HG03521 (cell line): Measurements from ENCODE around the gene PJA1.

Source experiments
- ATAC-seq: cut with Tn5 transposase; IDR thresholded peaks from one replicate; pipeline ENCODE4 v1.9.1; 2021; ENCODE audit warnings: mild to moderate bottlenecking, moderate library complexity; ENCODE audit not compliant: unreplicated experiment

Gene PJA1

DNA sequence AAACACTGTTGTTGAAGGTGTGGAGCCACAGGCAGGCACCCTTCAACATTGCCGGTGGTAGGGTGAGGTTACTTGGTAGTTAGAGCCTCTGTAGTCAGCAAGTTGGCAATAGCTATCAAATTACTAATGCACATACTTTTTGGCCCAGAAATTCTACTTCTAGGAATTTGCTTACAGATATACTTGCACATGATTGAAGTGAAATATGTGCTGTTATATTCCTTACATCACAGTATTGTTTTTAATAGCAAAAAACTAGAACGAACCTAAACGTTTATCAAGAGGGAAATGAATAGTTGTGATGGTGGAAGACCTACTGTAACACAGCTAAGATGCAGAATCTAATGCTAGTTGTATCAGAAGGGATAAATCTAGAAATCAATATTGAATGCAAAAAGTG is 7.7 kb upstream of the PJA1 start:
- ATAC-seq = no peak

DNA sequence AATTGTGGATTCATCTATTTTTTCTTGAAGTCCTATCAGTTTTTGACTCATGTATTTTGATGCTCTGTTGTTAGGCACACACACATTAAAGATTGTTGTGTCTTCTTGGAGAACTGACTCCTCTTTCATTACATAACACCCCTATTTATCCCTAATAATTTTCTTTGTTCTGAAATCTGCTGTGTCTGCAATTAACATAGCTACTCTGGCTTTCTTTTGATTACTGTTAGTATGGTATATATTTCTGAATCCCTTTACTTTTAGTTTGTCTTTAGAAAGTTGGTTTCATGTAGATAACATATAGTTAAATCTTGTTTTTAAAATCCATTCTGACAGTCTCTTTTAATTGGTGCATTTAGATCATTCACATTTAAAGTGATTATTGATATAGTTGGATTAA is 5.1 kb upstream of the PJA1 start:
- no peak for ATAC-seq

DNA sequence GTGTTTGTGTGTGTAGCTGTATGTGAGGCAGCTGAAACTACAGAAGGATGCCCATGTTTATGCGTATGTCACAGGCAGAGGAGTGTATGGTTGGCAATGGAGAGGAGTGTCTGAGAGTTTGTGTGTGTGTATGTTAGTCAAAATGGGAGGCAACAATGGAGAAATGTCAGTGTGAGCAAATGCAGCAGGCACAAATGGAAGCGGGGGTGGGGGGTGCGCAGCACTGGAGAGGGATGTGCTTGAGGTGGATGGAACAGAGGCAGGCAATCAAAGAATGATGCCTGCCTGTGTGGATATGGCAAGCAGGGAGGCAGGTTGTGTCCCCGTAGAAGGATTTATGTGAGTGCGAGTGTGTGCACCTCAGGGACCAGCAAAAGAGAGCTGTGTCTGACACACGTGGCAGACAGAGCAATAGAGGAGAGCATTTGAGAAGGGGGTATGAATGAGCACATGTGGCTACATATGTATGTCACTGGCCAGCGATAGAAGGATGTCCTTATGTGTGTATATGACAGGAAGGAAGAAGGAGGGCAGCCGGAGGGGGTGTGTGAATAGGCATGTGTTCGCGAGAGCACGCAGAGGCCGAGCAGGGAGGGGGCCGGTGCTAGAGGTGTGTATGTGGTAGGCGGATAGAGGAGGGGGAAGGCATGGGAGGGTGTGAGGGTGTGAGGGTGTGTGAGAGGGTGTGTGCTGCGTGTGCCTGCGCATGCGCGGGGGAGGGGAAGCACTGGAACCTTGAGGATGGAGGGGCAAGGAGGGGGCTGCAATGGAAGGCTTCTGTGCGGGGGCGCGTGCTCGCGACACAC is 1.1 kb downstream of the PJA1 start:
- peak; percentile 48 for ATAC-seq

DNA sequence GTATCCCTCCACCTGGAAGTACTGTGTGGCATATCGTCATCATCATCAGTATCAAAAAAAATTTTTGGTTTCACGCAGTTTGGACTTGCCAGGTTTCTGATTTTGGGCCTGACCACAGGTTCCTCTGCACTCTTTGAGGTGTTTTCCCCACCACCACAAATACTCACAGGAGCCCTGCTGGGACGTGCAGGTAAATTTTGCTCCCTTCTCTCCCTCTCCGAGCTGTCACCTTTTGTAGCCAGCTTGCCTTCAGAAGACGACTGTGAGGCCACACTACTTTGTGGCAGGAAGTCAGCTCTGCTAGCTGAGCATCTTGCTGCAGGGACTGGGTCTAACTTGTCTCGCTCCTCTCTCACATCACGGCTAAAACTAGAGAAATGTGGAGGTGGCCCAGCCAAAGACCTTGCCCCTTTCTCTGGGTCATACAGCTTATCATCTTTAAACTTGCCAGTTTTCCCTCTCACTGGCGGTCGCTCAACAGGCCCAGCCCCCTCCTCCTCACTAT is 2.8 kb downstream of the PJA1 start:
- no peak for ATAC-seq

DNA sequence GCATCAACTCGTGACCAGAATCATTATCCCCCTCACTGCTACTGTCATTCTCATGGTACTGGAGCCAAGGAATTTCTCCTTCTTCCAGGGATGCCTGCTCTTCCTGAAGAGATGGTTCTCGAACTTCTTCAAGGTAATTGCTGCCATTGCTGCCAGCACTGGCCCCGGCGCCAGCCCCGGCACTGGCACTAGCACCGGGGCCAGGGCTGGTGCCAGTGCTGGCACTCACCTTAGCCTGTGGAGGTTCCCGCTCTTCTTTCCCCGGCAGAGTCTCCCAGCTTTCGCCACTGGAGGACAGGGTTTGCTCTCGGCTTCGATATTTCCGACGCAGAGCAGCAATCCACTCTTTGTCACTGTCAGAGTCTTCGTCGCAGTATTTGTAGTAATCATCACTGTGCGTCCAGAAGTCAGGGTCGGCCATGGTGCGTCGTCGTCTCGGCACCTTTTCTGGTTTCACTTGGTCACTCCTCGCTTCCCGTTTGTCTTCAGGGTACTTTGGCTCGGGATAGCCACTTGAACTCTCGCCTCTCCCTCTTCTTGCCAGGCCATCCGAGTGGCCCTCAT is 3.4 kb downstream of the PJA1 start:
- no peak for ATAC-seq

DNA sequence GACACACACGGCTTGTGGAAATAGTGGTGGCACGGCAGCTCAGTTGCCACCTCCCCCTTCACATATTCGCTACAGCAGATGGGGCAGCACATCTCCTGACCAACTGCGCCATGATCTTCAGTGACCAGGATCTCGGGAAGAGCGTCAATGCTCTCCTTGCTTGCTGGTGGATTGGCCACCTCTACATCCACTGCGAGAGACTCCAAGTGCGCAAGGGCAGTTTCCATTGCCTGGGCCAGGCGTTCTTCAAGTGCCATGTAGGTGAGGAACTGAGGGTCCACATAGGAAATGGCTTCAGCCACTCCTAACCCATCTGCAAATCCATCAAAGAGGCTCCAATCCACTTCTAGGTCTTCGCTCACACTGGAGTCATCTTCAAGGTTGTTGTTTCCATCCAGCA is 3.9 kb downstream of the PJA1 start:
- ATAC-seq = no peak

DNA sequence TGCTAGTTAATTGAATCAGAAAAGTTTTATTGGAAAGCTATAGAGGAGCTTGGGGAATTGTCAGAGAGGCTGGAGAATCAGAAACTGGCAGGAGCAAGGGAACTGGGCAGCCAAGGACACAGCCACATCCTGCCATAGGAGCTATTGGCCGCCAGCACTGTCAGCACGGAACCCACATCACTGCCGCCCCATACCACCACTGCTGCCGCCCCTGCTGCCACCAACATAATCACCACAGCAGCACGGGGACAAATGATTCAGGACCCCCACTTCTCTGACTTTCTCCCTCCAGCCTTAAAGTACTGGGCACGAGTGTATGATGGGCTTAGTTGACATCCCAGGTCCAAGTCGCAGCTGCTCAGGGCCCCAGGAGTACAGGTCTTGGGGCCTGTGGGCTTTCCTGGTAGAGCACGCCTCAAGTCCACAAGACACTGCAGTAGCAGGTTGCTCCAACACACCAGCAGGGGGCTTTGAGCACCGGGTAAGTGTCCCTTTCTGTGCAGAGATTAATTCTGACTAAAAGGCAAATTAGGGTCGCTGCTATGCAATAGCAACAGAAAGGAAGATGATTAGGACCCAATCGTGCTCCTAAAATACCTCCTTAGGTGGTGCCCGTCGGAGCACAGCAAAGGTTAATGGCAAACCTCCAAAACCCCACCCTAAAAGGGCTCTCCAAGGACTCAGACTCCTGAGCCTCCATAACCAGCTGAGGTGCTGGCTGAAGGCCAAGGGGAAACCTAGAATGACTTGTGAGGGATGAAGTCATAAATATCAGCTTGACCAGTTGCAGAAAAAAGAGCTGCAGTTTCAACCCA is 6.9 kb downstream of the PJA1 start:
- peak; percentile 92 for ATAC-seq

DNA sequence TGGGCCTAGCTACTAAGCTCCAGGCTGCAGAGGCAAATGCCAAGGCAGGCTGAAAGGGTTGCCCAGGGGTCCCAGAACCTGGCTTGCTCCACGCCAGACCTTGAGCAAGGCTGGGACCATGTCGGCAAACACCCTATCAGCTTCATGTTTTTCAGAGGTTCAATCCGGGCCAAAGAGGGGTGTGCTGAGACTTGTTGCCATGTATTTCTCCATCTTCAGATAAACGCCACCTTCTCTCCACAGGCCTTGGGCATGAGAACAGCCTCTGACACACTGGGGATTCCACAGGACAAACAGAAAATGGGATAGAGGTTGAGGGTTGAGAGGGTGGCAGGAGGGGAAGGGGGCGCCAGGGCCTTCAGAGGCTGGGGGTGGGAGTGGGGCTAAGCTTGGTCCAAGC is 8.6 kb downstream of the PJA1 start:
- no peak for ATAC-seq

DNA sequence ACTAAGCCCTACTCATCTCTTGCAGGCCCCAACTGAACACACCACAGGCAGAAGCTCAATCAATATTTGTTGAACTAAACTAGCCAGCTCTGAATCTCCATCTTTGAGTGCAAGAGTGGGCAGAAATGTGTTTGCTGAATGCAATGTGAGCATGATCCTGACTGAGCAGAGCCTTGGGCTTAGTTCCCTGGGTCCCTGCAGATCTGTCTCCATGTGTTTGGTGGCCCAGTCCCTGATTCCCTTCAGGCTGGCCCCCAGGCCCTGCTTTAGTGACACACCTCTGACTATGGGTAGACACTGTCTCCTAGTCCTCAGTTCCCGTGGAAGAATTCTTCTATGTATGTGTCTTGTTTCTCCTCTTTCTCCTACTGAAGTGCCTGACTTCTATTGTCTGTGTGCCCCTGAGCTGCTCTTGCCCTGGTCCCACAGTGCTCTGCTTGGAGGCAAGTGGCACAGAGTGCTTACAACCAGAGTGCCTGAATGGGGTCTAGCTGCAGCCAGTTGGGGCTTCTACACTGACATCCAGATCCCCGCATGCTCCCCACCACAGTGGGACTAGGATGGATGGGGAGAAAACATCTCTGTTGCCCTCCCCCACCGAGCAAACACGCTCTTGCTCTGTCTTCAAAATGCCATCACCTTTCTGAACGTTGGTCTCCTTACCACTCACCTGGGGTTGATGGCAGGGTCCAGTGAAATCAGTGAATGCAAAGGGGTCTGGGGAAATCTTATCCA is 9.3 kb downstream of the PJA1 start:
- ATAC-seq = no peak

DNA sequence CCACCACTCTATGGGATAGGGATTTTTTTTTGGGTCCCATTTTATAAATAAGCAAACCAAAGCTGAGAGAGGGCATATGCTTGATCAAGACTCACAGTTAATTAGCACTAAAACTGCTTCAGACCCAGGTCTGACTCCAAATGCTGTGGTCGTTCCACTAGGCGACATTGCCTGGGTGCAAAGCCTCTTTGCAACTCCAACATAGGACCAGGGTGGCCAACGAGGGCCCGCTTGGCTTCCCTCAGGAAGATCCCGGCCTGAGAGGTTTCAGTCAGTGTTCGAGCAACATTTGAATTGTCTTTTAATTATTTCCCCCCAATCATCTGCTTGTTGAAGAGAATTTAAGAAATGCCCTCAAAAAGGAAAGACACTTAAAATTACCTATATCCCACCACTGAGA is 11.2 kb downstream of the PJA1 start:
- ATAC-seq = no peak

DNA sequence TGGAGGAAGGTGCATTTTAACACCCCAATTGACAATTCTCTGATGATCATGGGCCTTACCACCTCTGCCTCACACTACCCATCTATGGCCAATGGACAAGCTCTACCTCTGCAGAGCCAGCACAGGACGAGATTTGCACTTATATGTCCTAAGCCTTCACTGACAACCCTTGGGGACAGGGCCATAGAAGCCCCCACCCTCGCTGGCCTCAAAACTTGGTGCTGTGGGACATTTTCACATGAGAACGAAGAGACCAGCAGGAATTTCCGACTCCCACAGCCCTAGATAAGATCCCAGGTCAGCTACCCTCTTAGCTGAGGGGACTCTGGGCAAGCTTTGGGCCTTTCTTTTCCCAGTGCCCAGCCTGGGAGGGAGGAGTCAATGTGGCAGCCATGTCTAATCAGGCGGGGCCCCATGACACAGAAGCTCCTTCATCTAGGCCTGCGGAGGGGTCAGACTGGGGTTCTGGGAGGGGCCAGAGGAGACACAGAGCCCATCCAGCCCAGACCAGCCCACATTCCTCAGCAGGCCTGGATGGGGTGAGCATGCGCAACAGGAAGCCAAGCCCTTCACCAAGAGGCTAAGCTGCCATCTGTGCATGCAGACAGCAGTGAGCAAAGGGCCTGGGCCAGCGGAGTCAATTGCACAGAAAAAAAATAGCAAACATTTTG is 12.1 kb downstream of the PJA1 start:
- ATAC-seq = no peak

DNA sequence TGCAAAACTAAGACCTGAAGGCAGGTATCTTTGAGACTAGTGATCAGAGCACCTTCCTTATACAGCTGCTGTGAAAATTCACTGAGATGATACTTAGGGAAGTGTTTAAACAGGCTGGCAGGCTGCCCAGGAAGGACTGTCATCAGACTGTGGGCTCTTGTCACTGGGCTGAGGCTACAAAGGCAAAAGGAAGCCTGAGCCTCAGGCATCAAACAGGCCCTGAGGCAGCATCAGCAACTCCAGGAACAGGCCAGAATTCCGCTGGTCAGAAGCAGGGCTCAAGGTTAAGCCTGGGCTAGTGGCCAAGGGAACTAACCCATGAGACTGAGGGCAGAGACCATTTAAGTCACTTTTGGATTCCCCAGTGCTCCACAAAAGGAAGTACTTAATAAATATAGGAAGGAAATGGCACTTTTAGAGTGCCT is 12.8 kb downstream of the PJA1 start:
- no peak for ATAC-seq

DNA sequence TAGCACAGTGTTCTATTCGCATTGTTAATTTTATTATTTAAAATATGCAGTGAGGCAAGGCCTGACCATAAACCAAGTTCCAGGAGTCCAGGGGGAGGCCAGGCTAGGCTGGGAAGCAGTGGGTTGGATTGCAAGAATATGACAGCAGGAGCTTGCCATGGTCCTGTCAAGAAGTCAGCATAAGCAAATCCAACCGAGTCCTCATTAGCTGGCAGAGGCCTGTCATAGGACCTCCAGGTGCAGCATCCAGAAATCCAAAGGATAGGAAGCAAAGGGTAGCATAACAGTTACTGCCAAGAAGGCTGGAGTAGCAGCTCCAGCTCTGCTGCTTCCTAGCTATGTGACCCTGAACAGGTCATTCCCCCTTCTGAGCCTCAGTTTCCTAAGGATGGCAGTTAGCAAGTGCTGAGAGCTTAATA is 13.4 kb downstream of the PJA1 start:
- ATAC-seq = no peak

DNA sequence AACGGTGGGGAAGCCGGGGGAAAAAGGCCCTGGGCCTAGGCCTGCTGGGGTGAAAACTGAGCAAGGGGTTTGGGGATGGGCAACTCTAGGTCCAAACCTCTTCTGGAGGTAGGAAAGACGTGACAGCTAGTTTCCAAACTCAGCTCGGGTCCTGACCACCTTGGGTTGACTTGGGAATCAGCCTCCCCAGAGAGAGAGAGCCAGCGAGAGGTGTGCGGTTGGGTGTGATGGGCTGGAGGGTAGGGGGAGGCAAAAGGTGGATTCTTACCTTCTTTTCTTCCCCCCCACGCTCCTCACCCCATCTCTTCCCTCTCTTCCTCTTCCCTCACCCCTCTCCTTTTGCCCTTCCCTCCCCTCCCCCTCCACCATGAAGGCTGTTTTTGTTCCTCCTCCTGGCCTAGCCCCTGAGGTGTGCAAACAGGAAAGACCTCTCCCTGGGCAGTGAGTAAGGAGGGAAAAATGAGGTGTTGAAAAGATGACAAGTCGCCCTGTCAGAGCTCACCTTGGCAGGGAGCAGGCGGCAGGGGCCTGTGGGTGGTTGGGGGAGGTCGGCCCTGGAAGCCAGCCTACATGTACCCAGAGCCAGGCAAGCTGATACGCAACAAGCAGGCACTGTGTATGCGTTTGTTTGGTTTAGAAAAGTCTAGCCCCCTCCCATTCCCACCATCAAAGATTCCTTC is 14.8 kb downstream of the PJA1 start:
- ATAC-seq = no peak

DNA sequence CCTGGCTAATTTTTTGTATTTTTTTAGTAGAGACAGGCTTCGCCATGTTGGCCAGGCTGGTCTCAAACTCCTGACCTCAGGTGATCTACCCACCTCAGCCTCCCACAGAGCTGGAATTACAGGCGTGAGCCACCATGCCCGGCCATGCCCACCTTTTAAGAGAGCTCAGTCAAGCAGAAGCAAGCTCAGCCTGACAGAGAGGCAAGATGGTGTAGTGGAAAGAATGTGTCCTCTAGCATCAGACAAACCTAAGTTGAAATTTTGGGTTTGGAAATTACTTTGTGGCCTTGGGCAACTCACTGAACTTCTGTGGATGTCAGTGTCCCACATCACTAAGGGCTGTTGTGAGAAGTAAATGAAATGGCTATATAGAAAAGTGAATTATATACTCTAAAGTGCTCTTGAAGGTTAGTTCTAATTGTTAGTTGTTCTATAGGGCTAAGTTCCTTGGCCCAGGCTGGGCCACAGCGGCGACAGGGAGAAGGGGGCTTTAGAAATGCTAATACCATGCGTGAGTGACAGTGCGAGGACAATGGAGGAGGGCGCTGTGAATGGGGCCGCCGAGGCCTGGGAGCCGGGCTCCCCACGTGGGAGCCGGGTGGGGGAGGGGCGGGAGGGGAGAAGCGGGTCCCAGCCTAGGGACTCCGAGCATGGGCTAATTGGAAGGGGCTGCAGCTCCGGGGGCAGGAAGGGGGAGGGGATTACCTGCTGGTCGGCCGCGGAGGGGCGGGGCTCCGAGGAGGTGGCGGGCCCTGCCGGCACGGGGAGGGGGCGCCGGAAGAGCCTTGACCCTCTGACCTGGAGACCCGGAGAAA is 15.6 kb downstream of the PJA1 start:
- no peak for ATAC-seq

DNA sequence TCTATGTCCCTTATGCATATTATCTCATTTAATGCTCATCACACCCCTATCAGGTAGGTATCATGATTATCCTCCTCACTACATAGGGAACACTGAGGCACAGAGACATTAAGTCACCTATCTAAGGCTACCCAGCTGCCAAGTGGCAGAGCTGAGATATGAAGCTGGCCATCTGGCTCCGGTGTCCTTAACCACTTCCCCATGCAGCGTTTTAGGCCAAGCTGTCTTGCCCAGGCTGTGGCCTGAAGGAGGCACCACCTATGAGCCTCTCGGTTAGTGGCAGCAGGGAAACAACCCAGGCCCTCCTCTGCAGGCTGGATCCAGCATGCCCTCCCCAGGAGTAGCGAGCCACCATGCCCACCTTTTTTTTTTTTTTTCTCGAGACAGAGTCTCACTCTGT is 16.3 kb downstream of the PJA1 start:
- ATAC-seq = no peak

DNA sequence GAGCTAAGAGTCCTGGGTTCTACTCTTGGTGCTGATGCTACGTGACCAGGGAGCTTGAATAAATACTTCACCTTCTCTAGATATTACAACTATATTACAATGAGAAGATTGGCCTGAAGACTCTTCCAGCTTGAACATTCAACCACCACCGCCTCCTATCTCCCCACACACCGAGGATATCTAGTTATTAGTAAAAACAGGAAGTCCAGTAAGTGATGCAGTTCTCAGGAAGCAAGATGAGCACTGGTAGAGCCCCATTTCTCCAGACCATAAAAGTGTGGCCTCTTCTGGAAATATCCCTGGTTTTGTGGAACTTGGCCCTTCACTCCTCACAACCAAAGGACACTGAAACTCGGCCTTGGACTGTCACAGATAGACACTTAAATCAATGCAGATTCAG is 18.5 kb downstream of the PJA1 start:
- no peak for ATAC-seq

DNA sequence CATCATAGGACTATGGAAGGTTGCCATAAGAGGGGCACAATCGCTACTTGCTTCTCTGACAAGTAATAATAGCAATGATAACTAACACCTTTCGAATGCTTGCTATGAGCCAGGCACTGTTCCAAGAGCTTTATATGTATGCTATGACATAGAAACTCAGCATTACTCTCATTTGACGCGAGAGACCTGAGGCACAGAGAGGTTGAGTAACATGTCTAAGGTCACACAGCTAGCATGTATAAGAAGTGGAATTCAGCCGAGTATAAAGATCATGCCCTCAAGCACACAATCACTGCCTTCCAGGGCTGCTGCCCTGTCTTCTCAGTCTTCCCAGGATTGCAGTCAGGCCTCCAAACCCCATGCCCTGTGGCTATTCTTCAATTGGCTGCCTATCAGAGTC is 19.5 kb downstream of the PJA1 start:
- ATAC-seq = no peak
